ENCODE measurements around the gene PCARE.

GRCh38 chr2:29079887-29080286, 5.6 kb upstream of the PCARE start:
- TF ChIP-seq POLR2A (IDR thresholded peaks at IDR 0.05) (no peak), CTCF (IDR thresholded peaks at IDR 0.05) (no peak)
